ENCODE data around the gene DYSF.

DYSF gene

DNA sequence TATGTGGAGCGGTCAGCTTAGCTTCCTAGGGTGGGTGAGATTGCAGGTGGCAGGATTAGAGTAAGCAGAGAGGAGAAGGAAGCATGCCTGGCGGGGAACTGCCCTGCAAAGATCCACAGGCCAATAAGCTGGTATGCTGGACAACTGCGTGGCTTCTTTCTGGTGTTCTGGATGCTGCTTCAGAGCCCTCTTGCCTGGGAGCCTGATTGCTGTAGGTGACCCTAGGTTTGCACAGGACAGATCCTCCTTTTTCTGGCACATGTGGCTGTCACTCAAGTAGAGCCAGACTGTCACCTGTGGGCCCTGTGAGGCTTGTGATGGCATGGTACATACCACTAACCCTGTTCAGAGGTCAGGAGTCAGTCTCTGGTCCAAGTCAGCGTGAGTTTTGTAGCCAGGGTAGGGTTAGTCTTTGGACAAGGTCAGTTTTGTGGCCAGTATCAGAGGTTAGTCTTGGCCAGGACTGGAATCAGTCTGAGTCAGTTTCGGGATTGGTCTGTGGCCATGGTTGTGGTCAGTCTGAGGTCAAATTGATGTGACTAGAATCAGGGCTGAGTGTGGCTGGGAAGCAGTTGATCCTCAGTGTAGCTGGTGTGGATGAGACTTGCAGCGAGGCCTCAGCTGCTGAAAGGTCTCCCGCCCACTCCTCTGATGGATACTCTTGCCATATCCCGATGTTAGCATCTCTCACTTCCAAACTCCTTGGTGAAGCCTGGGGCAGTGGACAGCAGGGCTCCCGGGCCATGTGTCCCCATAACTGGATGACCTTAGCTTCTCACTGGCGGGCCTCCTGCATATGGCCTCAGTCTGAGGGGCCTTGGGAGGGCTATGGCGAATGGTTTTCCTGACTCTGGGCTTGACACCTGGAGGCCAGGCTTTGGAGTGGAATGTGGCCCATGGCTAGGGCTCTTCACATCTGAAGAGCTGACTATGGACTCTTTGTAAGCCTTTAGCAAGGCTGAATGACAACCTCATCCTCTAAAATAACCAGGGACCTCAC, 260.5 kb downstream of the DYSF start:
- POLR2A ChIA-PET: no interaction called here
- no peak for TF ChIP-seq HDGF (IDR thresholded peaks at IDR 0.05; ENCODE audit: borderline replicate concordance)
- TF ChIP-seq SP1 (IDR thresholded peaks at IDR 0.05): no peak
- TF ChIP-seq NFRKB (IDR thresholded peaks at IDR 0.05): no peak
- no peak for TF ChIP-seq ELF4 (IDR thresholded peaks at IDR 0.05)
- TF ChIP-seq BHLHE40 (IDR thresholded peaks at IDR 0.05; ENCODE audit: borderline replicate concordance): no peak
- no peak for TF ChIP-seq FOXA1 (IDR thresholded peaks at IDR 0.05)
- TF ChIP-seq ZNF384 (IDR thresholded peaks at IDR 0.05): no peak
- no peak for TF ChIP-seq PKNOX1 (IDR thresholded peaks at IDR 0.05)
- TF ChIP-seq FOXM1 (IDR thresholded peaks at IDR 0.05; ENCODE audit: borderline replicate concordance): no peak
- no peak for TF ChIP-seq L3MBTL2 (conservative IDR thresholded peaks at IDR 0.05)
- TF ChIP-seq LEF1 (IDR thresholded peaks at IDR 0.05; ENCODE audit: borderline replicate concordance): no peak
- no peak for TF ChIP-seq FOXK2 (IDR thresholded peaks at IDR 0.05)
- DNase-seq (ENCODE audit: extremely low spot score): no peak
- CTCF ChIA-PET: no interaction called here

DNA sequence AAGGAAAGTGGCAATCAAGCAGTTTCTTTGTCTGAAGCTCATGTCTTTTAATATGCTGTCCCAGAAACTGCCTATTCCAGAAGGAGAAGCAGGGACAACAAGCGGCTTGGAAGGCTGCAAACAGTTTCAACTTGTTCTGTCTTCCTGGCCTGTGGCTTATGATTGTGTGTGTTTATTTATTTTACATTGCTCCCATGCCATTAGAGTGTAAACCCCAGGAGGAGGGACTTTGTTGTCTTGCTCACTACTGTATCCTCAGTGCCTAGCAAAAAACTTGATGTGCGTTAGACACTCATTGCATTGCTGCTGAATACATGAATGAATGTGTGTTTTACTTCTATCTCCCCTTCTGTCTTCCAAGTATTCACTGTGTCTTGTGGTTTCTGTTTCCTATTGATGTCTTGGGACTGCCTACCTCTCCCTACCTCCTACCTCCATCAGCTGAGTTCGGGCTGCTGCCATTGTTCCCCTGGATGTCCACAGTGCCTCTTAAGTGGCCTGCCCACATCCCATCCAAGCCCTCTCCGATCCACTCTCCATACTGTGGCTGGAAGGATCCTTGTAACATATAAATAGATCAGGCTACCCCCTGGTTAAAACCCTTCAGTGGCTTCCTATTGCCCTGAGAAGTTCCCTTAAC, 261.4 kb downstream of the DYSF start:
- ChIA-PET POLR2A (no interaction called here), CTCF (no interaction called here)
- no peak for DNase-seq (ENCODE audit: extremely low spot score)
- TF ChIP-seq ZNF384 (IDR thresholded peaks at IDR 0.05) (no peak), LEF1 (IDR thresholded peaks at IDR 0.05; ENCODE audit: borderline replicate concordance) (no peak), L3MBTL2 (conservative IDR thresholded peaks at IDR 0.05) (no peak), BHLHE40 (IDR thresholded peaks at IDR 0.05; ENCODE audit: borderline replicate concordance) (no peak), ARNT (IDR thresholded peaks at IDR 0.05) (no peak), ELF4 (IDR thresholded peaks at IDR 0.05) (no peak)

GRCh38 chr2:71715241-71715750, 261.9 kb downstream of the DYSF start:
- DNase-seq (ENCODE audit: extremely low spot score): no peak
- ChIA-PET CTCF (no interaction called here), POLR2A (no interaction called here)
- TF ChIP-seq SP1 (IDR thresholded peaks at IDR 0.05) (no peak), LEF1 (IDR thresholded peaks at IDR 0.05; ENCODE audit: borderline replicate concordance) (no peak), FOXA1 (IDR thresholded peaks at IDR 0.05) (no peak), FOXK2 (IDR thresholded peaks at IDR 0.05) (no peak), L3MBTL2 (conservative IDR thresholded peaks at IDR 0.05) (no peak), SUZ12 (IDR thresholded peaks at IDR 0.05) (no peak), TARDBP (IDR thresholded peaks at IDR 0.05) (no peak), HDGF (IDR thresholded peaks at IDR 0.05; ENCODE audit: borderline replicate concordance) (no peak), PKNOX1 (IDR thresholded peaks at IDR 0.05) (no peak), ELF4 (IDR thresholded peaks at IDR 0.05) (no peak), ZNF384 (IDR thresholded peaks at IDR 0.05) (no peak), CTBP1 (IDR thresholded peaks at IDR 0.05; ENCODE audit: borderline replicate concordance) (no peak), BHLHE40 (IDR thresholded peaks at IDR 0.05; ENCODE audit: borderline replicate concordance) (no peak)

GRCh38 chr2:71715951-71716696, 262.8 kb downstream of the DYSF start:
- DNase-seq (ENCODE audit: extremely low spot score): no peak

More at GRCh38 chr2:71715951-71716696, 262.8 kb downstream of the DYSF start:
- TF ChIP-seq ARNT (IDR thresholded peaks at IDR 0.05) (no peak), BHLHE40 (IDR thresholded peaks at IDR 0.05; ENCODE audit: borderline replicate concordance) (no peak), SUZ12 (IDR thresholded peaks at IDR 0.05) (no peak), SP1 (IDR thresholded peaks at IDR 0.05) (no peak), ELF4 (IDR thresholded peaks at IDR 0.05) (no peak), FOXA1 (IDR thresholded peaks at IDR 0.05) (no peak), ZNF384 (IDR thresholded peaks at IDR 0.05) (no peak), LEF1 (IDR thresholded peaks at IDR 0.05; ENCODE audit: borderline replicate concordance) (no peak), PKNOX1 (IDR thresholded peaks at IDR 0.05) (no peak), CTBP1 (IDR thresholded peaks at IDR 0.05; ENCODE audit: borderline replicate concordance) (no peak), FOXK2 (IDR thresholded peaks at IDR 0.05) (no peak), NFRKB (IDR thresholded peaks at IDR 0.05) (no peak), HDGF (IDR thresholded peaks at IDR 0.05; ENCODE audit: borderline replicate concordance) (no peak), FOXM1 (IDR thresholded peaks at IDR 0.05; ENCODE audit: borderline replicate concordance) (no peak), L3MBTL2 (conservative IDR thresholded peaks at IDR 0.05) (no peak), TARDBP (IDR thresholded peaks at IDR 0.05) (no peak)
- CTCF ChIA-PET: no interaction called here
- POLR2A ChIA-PET: no interaction called here
